ENCODE measurements around the gene FREY1. TPM values are rescaled to one million over a fixed set of nuclear protein-coding genes. Genes with fewer than 3 reads are reported as not detected.

The FREY1 gene
- total and polyA plus RNA-seq, 4 donors: 0.15 to 0.67 (median 0.39) TPM

- 4 to 6% methylated on average over 16 of the region's 16 CpGs for WGBS, 2 donors
- peaks cover 0 to 24% (median 4%) of the 10 kb centered on the region in 5 donors for H3K4me1 ChIP-seq (ENCODE audit: control insufficient read depth in 5 of 5, insufficient read depth in 5 of 5, low read length in 5 of 5)
- H3K27ac ChIP-seq (ENCODE audit: low read depth in 1 of 2, low read length in 1 of 2): peak overlapping the region; percentile 94 to 95
- TF ChIP-seq, protein P1, sequence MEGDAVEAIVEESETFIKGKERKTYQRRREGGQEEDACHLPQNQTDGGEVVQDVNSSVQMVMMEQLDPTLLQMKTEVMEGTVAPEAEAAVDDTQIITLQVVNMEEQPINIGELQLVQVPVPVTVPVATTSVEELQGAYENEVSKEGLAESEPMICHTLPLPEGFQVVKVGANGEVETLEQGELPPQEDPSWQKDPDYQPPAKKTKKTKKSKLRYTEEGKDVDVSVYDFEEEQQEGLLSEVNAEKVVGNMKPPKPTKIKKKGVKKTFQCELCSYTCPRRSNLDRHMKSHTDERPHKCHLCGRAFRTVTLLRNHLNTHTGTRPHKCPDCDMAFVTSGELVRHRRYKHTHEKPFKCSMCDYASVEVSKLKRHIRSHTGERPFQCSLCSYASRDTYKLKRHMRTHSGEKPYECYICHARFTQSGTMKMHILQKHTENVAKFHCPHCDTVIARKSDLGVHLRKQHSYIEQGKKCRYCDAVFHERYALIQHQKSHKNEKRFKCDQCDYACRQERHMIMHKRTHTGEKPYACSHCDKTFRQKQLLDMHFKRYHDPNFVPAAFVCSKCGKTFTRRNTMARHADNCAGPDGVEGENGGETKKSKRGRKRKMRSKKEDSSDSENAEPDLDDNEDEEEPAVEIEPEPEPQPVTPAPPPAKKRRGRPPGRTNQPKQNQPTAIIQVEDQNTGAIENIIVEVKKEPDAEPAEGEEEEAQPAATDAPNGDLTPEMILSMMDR (IDR thresholded peaks at IDR 0.05; ENCODE audit: control extremely low read depth, extremely low read depth): no peak
- peak overlapping the region; percentile 84 for H3K9ac ChIP-seq (ENCODE audit: insufficient read depth in 1 of 2, low read length in 2 of 2)
- peaks cover 0 to 7% (median 6%) of the 10 kb centered on the region in 3 donors for H3K27me3 ChIP-seq (ENCODE audit: control insufficient read depth in 3 of 3, insufficient read depth in 3 of 3, low read length in 2 of 3)
- peaks cover 5 to 29% (median 11%) of the 10 kb centered on the region in 4 donors for H3K36me3 ChIP-seq (ENCODE audit: control insufficient read depth in 4 of 4, insufficient read depth in 4 of 4, low read length in 4 of 4)
- DNase-seq: no peak
- ATAC-seq (ENCODE audit: insufficient read depth, low FRiP score): no peak
- H3K9me3 ChIP-seq (ENCODE audit: control insufficient read depth in 4 of 4, insufficient read depth in 3 of 4, low read length in 3 of 4): no peaks in the 10 kb centered on the region
- H3K4me3 ChIP-seq: peak overlapping the region; percentile 97
Observed at GRCh38 chr11:45917286-45917622, 10.2 kb upstream of the FREY1 start.

GRCh38 chr11:45915446-45915845, 8.4 kb upstream of the FREY1 start:
- DNase-seq: no peak
- WGBS, 2 donors: 88 to 90% methylated on average over 13 of the region's 13 CpGs
- H3K27ac ChIP-seq (ENCODE audit: low read depth in 1 of 2, low read length in 1 of 2): no peak overlapping the region
- TF ChIP-seq, protein P1 (IDR thresholded peaks at IDR 0.05; ENCODE audit: control extremely low read depth, extremely low read depth): no peak
- H3K27me3 ChIP-seq (ENCODE audit: control insufficient read depth in 3 of 3, insufficient read depth in 3 of 3, low read length in 2 of 3): no peaks in the 10 kb centered on the region
- peaks cover 5 to 42% (median 14%) of the 10 kb centered on the region in 4 donors for H3K36me3 ChIP-seq (ENCODE audit: control insufficient read depth in 4 of 4, insufficient read depth in 4 of 4, low read length in 4 of 4)
- no peak overlapping the region for H3K9ac ChIP-seq (ENCODE audit: insufficient read depth in 1 of 2, low read length in 2 of 2)
- H3K4me3 ChIP-seq: no peak overlapping the region
- no peak for ATAC-seq (ENCODE audit: insufficient read depth, low FRiP score)
- no peaks in the 10 kb centered on the region for H3K9me3 ChIP-seq (ENCODE audit: control insufficient read depth in 4 of 4, insufficient read depth in 3 of 4, low read length in 3 of 4)
- peaks cover 0 to 15% (median 0%) of the 10 kb centered on the region in 5 donors for H3K4me1 ChIP-seq (ENCODE audit: control insufficient read depth in 5 of 5, insufficient read depth in 5 of 5, low read length in 5 of 5)

GRCh38 chr11:45913942-45914635, 7.0 kb upstream of the FREY1 start:
- Histone ChIP-seq H3K4me1 (ENCODE audit: control insufficient read depth in 5 of 5, insufficient read depth in 5 of 5, low read length in 5 of 5) (peaks cover 0 to 15% (median 0%) of the 10 kb centered on the region in 5 donors), H3K4me3 (no peak overlapping the region), H3K9ac (ENCODE audit: insufficient read depth in 1 of 2, low read length in 2 of 2) (no peak overlapping the region), H3K27ac (ENCODE audit: low read depth in 1 of 2, low read length in 1 of 2) (no peak overlapping the region), H3K9me3 (ENCODE audit: control insufficient read depth in 4 of 4, insufficient read depth in 3 of 4, low read length in 3 of 4) (no peaks in the 10 kb centered on the region), H3K36me3 (ENCODE audit: control insufficient read depth in 4 of 4, insufficient read depth in 4 of 4, low read length in 4 of 4) (peaks cover 5 to 56% (median 14%) of the 10 kb centered on the region in 4 donors), H3K27me3 (ENCODE audit: control insufficient read depth in 3 of 3, insufficient read depth in 3 of 3, low read length in 2 of 3) (no peaks in the 10 kb centered on the region)
- WGBS, 2 donors: 89 to 93% methylated on average over 22 of the region's 22 CpGs
- no peak for DNase-seq
- TF ChIP-seq, protein P1 (IDR thresholded peaks at IDR 0.05; ENCODE audit: control extremely low read depth, extremely low read depth): no peak
- ATAC-seq (ENCODE audit: insufficient read depth, low FRiP score): no peak

All from lung (tissue), 12 donors.